ENCODE results near the gene PDE8B. TPM values are rescaled to one million over a fixed set of nuclear protein-coding genes. Genes with fewer than 3 reads are reported as not detected.

Gene PDE8B
- total RNA-seq, 1 experiment from 2014 or later = not detected

DNA sequence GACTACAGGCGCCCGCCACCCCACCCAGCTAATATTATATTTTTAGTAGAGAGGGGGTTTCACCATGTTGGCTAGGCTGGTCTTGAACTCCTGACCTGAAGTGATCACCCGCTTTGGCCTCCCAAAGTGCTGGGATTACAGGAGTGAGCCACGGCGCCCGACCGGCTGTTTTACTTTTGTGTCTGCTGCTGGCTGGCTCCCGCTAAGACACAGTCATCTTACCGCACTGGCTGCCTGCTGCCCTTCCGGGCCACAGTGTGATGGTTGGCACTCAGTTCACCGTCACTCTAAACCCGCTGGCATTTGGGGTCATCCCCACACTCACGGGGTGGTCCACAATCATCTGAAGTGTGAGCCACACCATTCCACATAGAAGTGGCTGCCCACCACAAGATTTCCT is 188.0 kb downstream of the PDE8B start:
- DNase-seq (ENCODE audit: low read depth) = no peak

DNA sequence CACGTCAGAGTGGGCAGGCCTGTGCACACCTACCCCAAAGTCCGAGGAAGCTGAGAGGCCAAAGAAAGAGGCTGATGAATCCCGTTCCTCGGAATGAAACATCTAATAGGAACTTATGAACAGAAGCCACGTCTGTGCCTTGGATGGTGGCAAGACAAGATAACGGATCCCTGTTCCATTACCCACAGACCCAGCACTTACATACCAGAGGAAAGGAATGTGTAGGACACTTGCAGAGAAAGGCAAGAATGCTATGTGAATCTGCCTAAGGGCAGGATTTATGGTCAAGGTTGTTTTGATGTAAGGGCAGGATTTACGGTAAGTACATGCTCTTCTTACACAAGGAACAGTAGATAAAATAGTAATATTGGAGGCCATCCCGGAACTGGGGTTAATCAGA is 188.4 kb downstream of the PDE8B start:
- DNase-seq (ENCODE audit: low read depth) = peak; percentile 23

DNA sequence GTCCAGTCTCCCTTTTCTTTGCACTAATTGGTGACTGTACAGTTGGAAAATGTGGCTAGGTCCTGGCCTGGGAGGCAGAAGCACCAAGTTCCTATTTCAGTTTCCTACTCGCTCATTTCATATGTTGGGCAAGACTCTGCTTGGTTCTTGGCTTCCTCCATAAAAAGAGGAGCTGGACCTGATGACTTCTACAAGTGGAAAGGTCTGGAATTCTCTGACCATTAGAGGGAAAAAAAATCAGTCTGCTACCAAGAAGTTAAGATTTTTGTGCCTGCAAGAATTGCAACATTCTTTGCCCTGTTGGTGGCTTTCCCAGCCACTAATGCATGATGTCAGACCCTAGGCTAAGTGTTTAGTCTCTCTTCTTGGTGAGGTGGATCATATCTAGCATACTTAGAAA is 190.2 kb downstream of the PDE8B start:
- DNase-seq (ENCODE audit: low read depth) = no peak

DNA sequence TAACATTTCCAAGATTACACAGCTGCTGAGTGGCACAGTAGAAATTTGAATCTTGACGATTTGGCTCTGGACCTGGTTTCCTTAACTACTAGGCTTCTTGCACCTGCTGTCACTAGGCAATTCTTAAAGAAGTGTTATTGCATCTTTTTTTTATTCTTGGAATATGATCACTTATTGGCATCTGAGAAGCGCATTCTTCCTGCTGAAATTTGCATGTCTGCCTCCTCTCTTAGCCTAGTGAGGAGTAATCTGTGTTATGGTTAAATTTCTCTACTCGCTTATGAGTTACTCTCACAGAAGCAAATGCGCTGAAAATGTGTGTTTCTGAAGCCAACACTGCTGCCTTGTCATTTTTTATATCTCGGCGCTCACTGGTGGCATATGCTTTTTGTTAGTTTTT is 192.3 kb downstream of the PDE8B start:
- no peak for DNase-seq (ENCODE audit: low read depth)

DNA sequence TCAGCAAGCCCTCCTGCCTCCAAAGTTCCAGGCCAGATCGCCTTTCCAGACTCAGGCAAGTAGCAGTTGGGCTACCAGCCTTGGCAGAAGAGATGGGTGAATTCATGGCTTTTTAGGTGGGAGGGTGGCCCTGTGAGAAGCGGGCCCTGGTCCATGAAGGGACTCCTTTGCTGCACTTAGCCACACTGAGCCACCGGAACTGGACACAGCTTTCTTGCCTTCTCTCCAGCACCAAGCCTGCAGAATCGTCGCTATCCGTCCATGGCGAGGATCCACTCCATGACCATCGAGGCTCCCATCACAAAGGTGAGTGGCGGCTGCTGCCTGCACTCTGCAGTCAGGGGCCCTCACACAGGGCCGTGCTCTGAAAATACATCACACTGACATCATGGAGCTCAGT is 196.7 kb downstream of the PDE8B start:
- no peak for DNase-seq (ENCODE audit: low read depth)

DNA sequence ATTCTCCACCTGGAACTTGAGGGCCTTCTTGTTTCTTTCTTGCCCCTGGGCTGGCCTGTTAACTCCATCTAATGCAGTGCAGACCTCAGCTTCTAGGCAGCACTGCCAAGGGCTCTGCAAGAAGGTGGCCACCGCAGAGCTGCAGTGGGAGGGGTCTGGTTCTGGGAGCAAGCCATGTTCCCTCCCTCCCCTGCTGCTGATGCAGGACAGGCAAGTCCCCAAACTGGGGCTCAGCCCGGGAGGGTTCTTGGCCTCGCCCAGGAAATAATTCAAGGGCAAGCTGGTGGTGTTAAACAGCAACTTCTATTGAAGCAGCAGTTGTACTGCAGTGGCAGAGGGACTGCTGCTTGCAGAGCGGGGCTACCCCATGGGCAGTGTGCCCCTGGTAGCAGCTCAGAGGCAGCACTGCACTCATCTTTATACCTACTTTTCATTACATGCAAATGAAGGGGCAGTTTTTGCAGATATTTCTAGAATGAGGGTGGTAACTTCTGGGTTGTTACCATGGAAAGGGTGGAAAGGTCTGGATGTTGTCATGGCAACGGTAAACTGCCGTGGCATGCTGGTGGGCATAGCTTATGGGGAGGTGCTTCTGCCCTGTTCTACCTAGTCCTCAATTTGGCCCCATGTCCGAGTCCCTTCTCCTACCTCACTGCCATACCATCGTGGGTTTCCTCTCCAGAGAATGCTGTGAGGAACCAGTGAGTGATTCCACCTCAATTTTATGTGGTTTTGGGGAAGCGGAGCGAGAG is 199.6 kb downstream of the PDE8B start:
- no peak for DNase-seq (ENCODE audit: low read depth)

DNA sequence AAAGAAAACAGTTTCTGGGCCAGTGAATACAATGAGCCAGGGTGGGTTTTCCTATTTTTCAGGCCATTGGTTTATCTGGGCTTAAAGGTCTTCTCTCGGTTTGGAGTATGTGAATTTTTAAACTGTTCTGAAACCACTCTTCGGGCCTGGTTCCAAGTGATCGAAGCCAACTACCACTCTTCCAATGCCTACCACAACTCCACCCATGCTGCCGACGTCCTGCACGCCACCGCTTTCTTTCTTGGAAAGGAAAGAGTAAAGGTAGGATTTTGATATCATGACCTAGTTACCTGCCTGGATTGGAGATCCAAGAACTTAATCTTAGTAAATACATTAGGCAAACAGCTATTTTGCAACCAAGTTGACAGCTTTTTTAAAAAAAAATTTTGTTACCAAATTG is 202.6 kb downstream of the PDE8B start:
- no peak for DNase-seq (ENCODE audit: low read depth)

DNA sequence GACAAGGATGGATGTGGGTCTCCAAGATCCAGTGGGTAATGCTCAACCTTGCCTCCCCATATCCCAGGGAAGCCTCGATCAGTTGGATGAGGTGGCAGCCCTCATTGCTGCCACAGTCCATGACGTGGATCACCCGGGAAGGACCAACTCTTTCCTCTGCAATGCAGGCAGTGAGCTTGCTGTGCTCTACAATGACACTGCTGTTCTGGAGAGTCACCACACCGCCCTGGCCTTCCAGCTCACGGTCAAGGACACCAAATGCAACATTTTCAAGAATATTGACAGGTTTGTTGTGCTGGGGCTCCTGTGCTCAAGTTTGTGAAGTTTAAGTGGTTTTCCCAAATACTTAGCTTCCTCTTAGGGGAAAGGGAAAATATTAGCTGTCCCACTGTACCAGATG is 207.7 kb downstream of the PDE8B start:
- DNase-seq (ENCODE audit: low read depth) = no peak

DNA sequence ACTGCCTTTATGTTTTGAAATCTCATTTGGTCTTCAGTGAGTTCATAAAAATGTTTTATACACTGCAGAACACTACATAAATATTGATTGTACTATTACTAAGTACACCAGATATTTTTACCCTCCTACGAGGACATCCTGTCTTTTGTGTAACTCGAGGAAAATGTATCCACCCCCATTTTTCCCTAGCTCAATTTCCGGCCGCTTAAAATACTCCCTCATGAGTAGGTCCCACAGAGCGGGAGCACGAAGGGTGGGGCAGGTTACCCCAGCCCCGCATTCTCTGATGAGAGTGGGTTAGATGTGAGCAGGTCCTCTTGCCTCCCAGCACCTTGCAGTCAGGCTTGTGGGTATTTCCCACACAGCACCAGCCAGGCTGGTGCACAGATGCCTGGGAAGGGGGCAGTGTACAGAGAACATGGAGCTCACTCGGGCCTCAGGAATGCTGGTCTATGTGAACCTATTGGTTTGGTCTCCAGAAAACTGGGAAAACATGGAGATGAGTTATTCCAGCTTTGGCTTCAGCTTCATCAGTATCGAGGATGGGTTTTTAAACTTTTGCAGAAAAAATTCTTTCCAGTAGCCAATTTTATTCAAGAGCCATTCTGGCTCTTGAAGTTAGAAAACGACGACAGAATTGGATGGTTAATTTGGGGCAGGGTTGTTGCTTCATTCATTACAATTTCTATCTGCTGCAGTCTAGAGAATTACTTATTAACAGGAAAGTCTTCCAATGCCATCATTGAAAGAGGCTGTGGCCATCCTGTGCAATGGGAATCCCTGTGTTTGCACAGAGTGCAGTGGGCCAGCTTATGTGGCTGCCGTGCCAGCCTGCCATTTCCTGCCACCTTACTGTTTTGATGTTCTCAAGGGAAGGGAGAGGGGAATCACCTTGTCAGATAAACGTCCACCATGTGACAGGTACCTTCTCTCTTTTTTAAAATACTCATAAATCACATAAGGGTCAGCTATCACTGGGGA is 208.4 kb downstream of the PDE8B start:
- DNase-seq (ENCODE audit: low read depth) = no peak

DNA sequence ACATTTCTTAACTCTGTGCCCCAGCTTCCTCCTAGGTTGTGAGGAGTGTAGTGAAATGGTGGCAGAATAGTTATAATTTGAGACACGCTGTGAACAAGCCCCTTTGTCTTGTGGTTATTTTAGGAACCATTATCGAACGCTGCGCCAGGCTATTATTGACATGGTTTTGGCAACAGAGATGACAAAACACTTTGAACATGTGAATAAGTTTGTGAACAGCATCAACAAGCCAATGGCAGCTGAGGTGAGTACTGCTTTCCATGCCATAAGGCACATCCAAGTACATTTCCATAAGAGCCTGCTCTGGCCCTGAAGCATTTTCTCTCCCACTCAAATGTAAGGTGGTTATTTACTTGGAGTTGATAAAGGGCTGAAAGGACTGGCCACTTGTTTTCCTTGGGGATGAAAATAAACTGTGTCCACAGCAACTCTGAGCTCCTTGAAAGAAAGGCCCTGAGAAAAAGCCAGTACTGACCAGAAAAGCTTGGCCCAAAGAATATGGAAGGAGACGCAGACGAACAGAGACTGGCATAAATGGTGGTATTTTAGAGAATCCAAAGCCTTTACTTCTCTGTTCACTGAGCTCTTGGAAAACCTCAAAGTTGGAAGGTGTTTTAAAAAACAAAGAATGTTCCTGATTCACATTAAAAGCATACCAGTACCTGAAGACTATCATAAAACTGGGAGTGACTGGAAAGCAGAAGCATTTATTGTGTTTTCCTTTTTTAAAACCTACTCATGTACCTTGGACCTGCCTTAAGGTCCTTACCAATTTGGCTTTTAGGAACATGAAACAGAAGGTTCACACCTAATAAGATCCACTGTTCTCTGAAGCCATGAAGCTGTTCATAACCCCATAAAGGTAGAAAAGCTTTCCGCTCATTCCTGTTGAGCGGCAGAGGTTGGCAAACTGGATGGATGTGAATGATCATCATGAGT is 209.4 kb downstream of the PDE8B start:
- DNase-seq (ENCODE audit: low read depth) = no peak

DNA sequence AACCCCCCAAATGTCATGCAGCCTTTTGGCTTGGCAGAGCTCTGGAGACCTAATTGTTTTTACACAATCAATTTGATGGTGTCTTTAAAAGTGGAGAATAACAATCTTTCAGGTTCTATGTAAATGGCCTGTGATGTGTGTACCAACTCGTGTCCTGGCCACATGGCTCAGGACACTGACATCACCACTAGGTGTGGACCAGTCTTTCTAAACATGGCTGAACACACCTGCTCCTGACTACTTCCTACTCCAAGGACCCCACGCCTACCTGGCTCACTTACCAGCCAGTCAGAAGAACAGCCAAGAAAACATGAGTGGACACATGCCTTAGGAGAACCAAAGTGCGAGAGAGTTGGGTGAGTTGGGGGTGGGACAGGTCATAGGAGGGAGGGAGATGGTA is 210.5 kb downstream of the PDE8B start:
- DNase-seq (ENCODE audit: low read depth) = no peak

DNA sequence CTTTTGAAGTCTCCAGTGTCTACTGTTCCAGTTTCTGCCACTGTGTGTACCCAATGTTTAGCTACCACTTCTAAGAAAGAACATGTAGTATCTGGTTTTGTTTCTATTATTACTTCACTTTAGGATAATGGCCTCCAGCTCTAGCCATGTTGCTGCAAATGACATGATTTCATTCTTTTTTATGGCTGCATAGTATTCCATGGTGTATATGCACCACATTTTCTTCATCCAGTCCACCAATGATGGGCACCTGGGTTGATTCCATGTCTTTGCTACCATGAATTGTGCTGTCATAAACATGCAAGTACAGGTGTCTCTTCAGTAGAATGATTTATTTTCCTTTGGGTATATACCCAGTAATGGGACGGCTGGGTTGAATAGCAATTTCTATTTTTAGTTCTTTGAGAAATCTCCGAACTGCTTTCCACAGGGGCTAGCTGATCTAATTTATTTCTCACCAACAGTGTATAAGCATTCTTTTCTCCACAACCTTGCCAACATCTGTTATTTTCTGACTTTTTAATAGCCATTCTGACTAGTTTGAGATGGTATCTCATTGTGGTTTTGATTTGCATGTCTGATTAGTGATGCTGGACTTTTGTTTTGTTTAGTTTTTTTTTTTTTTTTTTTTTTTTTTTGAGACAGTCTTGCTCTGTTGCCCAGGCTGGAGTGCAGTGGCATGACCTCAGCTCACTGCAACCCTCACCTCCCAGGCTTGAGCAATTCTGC is 212.7 kb downstream of the PDE8B start:
- peak; percentile 67 for DNase-seq (ENCODE audit: low read depth)

DNA sequence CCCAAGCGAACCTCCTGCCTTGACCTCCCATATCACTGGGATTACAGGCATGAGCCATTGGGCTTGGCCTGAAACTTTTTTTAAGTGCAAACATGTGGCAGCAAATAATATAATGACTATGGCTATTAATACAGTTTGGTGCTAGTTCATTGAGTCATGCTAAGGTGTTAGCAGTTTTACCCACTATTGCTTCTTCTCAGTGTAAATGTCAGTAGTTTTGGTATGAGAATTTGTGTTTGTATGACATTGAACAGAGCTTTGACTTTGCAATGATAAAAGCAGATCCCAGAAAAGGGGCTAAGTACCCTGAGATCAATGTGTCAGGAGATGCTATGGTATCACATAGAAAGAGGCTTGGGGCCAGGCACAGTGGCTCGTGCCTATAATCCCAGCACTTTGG is 214.4 kb downstream of the PDE8B start:
- no peak for DNase-seq (ENCODE audit: low read depth)

DNA sequence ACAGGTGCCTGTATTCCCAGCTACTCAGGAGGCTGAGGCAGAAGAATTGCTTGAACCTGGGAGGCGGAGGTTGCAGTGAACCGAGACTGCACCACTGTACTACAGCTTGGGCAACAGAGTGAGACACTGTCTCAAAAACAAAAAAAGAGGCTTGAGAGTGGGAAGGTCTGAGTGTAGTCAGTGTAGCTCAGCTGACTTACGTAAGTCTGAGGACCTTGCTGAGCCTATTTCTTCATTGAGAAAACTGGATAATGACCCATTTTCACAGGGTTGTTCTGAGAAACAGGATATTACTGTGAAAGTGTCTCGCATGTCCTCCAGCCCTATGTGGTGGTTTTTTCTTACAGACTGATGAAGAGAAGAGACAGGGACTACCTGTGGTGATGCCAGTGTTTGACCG is 214.9 kb downstream of the PDE8B start:
- DNase-seq (ENCODE audit: low read depth) = no peak

DNA sequence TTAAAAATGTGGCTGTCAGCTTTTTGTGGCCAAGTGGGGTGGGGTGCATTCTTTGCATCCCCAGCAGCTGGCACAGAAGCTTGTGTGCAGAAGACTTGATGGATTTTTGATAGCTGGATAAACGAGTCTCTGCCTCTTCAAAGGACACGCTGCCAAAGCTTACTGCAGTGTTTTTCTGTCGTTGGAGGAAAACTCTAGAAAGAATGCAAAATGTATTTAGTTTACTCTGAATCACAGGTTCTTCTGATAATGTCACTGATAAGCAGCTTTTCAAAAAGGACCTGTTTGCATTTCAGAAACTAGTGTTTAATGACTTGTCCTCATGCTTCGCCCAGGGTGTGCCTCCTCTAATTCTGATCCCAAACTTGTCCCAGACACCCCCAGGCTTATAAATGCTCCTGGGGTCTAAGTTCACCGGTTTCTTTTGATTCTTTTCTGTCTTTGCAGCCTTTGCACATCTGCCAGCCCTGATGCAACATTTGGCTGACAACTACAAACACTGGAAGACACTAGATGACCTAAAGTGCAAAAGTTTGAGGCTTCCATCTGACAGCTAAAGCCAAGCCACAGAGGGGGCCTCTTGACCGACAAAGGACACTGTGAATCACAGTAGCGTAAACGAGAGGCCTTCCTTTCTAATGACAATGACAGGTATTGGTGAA is 215.6 kb downstream of the PDE8B start:
- no peak for DNase-seq (ENCODE audit: low read depth)

DNA sequence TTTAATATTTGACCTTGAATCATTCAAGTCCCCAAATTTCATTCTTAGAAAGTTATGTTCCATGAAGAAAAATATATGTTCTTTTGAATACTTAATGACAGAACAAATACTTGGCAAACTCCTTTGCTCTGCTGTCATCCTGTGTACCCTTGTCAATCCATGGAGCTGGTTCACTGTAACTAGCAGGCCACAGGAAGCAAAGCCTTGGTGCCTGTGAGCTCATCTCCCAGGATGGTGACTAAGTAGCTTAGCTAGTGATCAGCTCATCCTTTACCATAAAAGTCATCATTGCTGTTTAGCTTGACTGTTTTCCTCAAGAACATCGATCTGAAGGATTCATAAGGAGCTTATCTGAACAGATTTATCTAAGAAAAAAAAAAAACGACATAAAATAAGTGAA is 216.2 kb downstream of the PDE8B start:
- no peak for DNase-seq (ENCODE audit: low read depth)

DNA sequence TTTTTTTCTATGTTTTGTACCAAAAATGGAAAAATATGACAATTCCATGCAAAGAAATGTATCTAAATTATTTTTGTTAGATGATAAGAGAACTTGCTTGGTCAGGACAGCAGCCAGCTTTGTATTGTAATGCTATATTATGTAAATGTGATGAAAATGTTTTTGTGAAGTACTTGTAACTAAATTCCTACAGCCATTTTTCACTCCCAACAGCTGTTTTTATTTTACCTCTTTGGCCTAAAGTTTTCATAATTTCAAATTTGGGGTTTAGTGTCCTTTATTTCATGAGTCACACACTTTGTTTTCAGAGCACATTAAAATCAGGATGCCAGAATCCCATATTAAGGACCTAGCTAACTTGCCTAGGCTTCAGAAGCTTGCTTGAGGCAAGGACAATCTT is 217.5 kb downstream of the PDE8B start:
- no peak for DNase-seq (ENCODE audit: low read depth)

DNA sequence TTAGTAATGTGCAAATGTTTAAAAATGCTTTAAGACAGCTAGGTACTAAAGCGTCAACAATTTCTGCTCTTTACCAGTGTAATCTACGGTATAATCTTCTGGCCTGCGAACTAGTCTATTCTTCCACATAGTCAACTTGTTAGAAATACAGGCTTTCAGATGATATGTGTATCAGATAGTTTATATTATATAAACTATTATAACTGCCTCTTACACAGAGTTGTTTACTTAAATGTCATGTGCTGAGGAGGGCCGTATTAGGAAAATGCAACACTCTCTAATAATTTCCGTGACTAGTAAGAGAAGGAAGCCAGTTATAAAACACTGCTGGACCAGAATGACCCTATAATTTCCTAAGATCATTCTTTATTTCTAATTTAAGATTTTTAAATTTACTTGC is 218.0 kb downstream of the PDE8B start:
- no peak for DNase-seq (ENCODE audit: low read depth)

DNA sequence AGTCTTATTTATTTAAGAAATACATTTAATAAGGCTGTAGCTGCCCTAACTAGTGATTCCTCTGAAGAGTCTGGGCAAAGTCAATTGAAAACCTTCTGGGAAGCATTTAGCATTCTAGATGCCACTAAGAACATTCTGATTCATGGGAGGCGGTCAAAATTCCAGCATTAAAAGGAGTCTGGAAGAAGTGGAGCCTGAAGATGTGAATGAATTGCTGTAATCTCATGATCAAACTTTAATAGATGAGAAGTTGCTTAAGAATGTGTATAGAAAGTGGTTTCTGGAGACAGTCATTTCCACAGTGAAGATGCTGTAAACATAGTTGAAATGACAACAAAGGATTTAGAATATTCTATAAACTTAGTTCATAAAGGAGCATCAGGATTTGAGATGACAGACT is 220.2 kb downstream of the PDE8B start:
- DNase-seq (ENCODE audit: low read depth) = no peak

DNA sequence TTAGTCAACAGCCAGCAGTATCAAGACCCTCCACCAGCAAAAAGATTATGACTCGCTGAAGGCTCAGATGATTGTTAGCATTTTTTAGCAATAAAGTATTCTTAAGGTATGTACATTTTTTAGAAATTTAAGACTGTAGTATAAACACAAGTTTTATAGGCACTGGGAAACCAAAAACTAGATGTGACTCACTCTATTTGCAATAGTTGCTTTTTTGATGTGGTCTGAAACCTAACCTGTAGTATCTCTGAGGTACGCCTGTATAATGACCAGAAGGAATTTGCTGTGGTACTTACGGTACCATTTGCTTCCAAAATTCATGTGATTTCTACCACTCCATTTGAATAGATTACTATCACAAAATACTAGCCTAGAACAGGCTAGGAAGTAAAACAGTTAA is 220.8 kb downstream of the PDE8B start:
- peak; percentile 37 for DNase-seq (ENCODE audit: low read depth)

DNA sequence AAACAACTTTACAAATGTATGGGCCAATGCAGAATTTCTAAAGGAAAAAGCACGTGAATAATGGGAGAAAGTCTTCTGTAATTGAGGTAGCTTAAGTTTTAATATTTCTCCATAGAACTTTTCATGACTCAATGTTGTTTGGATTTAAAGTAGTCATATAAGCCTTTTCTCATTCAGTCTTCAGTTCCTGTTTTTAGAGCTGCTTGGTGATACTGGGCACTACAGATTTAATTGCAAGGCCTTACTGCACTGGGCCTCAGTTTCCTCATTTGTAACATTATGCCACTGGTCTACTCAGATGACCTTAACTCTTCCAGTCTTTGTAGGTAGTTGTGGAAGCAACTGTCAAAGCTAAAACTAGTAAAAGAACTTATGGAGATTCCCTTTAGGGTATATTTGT is 221.2 kb downstream of the PDE8B start:
- DNase-seq (ENCODE audit: low read depth) = no peak
